Lung (tissue), 12 donors: Measurements from ENCODE around the gene EPB41L4A. TPM values are rescaled to one million over a fixed set of nuclear protein-coding genes. Genes with fewer than 3 reads are reported as not detected.

ENCODE experiments used
- ATAC-seq: fragments of 200-7000 bp; cut with Tn5 transposase; one replicate; pipeline ENCODE4 v1.9.1; 2020; ENCODE audit warnings: moderate number of reproducible peaks; ENCODE audit not compliant: insufficient read depth, low FRiP score
- DNase-seq, 3 donors: peaks; one replicate each; pipeline ENCODE4 v3.0.0-alpha.2; 2013 to 2017
- H3K27ac ChIP-seq, 2 donors: one replicate each; pipeline ENCODE4 v1.5.1; 2013; ENCODE audit warnings: mild to moderate bottlenecking in 2 of 2, moderate library complexity in 2 of 2, control low read depth in 1 of 2, inconsistent platforms in 1 of 2, low read depth in 1 of 2, low read length in 1 of 2
- H3K27me3 ChIP-seq, 3 donors: one replicate each; pipeline ENCODE4 v1.5.1; 2013; ENCODE audit warnings: low read length in 2 of 3; ENCODE audit not compliant: control insufficient read depth in 3 of 3, insufficient read depth in 3 of 3
- H3K36me3 ChIP-seq, 4 donors: one replicate each; pipeline ENCODE4 v1.5.1; 2013; ENCODE audit warnings: low read length in 4 of 4, mild to moderate bottlenecking in 1 of 4, moderate library complexity in 1 of 4; ENCODE audit not compliant: control insufficient read depth in 4 of 4, insufficient read depth in 4 of 4
- H3K4me1 ChIP-seq, 5 donors: one replicate each; pipeline ENCODE4 v1.5.1; 2013; ENCODE audit warnings: low read length in 5 of 5, mild to moderate bottlenecking in 2 of 5, moderate library complexity in 1 of 5; ENCODE audit not compliant: control insufficient read depth in 5 of 5, insufficient read depth in 5 of 5
- H3K4me3 ChIP-seq: one replicate; pipeline ENCODE4 v1.5.1; 2013; ENCODE audit warnings: mild to moderate bottlenecking, control low read depth, moderate library complexity
- H3K9ac ChIP-seq, 2 donors: one replicate each; pipeline ENCODE4 v1.5.1; 2013; ENCODE audit warnings: low read length in 2 of 2, control low read depth in 1 of 2; ENCODE audit not compliant: insufficient read depth in 1 of 2
- H3K9me3 ChIP-seq, 4 donors: one replicate each; pipeline ENCODE4 v1.5.1; 2013; ENCODE audit warnings: low read length in 3 of 4, mild to moderate bottlenecking in 1 of 4, moderate library complexity in 1 of 4; ENCODE audit not compliant: control insufficient read depth in 4 of 4, insufficient read depth in 3 of 4
- CTCF ChIP-seq: IDR thresholded peaks from 2 replicates; pipeline ENCODE4 v1.5.1; 2012; ENCODE audit warnings: mild to moderate bottlenecking; ENCODE audit errors: control extremely low read depth, extremely low read depth
- WGBS, 2 donors: extraction: QIAGEN DNeasy Blood & Tissue Kit; methylation state at CpG; one replicate each; pipeline ENCODE4 v1.1.7; 2013; 5-methylcytosine and 5-hydroxymethylcytosine counted together
- polyA plus RNA-seq, 2 donors: library from polyadenylated mRNA; stranded (reverse); fragments of 200-250 nt; gene quantifications; one replicate each; pipeline ENCODE4 v1.2.1, GENCODE V29; 2013
- total RNA-seq, 2 donors: library from RNA; depleted of rRNA in 1 of 2; stranded (reverse); fragments of >200 nt in 1 of 2; gene quantifications; one replicate each; pipeline ENCODE4 v1.2.1, GENCODE V29; 2014 to 2021
- donor health status: control.
- donor health status: control.
- donor health status: Bipolar disorder and iron deficiency.
- donor health status: healthy.
- donor health status: DM: yes; HTN: yes; CAD: no.

The EPB41L4A gene
- total and polyA plus RNA-seq, 4 donors: 4.6 to 44.5 (median 14.9) TPM

GRCh38 chr5:112390327-112390726 is 28.8 kb downstream of the EPB41L4A start:
- peak in 2 of 3 donors; percentile 44 to 64 for DNase-seq
- no peak overlapping the region for H3K9ac ChIP-seq
- no peaks in the 10 kb centered on the region for H3K36me3 ChIP-seq
- H3K27me3 ChIP-seq: no peaks in the 10 kb centered on the region
- peak; percentile 82 for ATAC-seq
- H3K4me3 ChIP-seq: no peak overlapping the region
- H3K4me1 ChIP-seq: peaks cover 0 to 6% (median 0%) of the 10 kb centered on the region in 5 donors
- WGBS, 2 donors: 66 to 83% methylated on average over 8 of the region's 8 CpGs
- H3K27ac ChIP-seq: no peak overlapping the region
- no peaks in the 10 kb centered on the region for H3K9me3 ChIP-seq
- TF ChIP-seq CTCF: no peak

- Histone ChIP-seq H3K27ac (no peak overlapping the region), H3K9me3 (no peaks in the 10 kb centered on the region), H3K36me3 (no peaks in the 10 kb centered on the region), H3K4me1 (peaks cover 0 to 8% (median 0%) of the 10 kb centered on the region in 5 donors), H3K9ac (no peak overlapping the region), H3K4me3 (no peak overlapping the region), H3K27me3 (no peaks in the 10 kb centered on the region)
- 95 to 96% methylated on average over 3 of the region's 3 CpGs for WGBS, 2 donors
- DNase-seq (no peak), ATAC-seq (no peak)
- TF ChIP-seq CTCF: no peak
These were observed 30.3 kb downstream of the EPB41L4A start for GRCh38 chr5:112388739-112389138.

- H3K36me3 ChIP-seq: no peaks in the 10 kb centered on the region
- DNase-seq (no peak), ATAC-seq (no peak)
- WGBS, 2 donors: 82 to 87% methylated on average over 4 of the region's 4 CpGs
- no peak overlapping the region for H3K4me3 ChIP-seq
- H3K27ac ChIP-seq: no peak overlapping the region
- no peak overlapping the region for H3K9ac ChIP-seq
- peaks cover 0 to 8% (median 0%) of the 10 kb centered on the region in 5 donors for H3K4me1 ChIP-seq
- no peaks in the 10 kb centered on the region for H3K9me3 ChIP-seq
- TF ChIP-seq CTCF: no peak
- no peaks in the 10 kb centered on the region for H3K27me3 ChIP-seq
These were observed 31.0 kb downstream of the EPB41L4A start for GRCh38 chr5:112388074-112388473.

GRCh38 chr5:112386766-112387165 is 32.3 kb downstream of the EPB41L4A start:
- H3K4me1 ChIP-seq: peaks cover 0 to 11% (median 0%) of the 10 kb centered on the region in 5 donors
- 86 to 90% methylated on average over 5 of the region's 5 CpGs for WGBS, 2 donors
- no peak for TF ChIP-seq CTCF
- ATAC-seq (no peak), DNase-seq (no peak)
- H3K36me3 ChIP-seq: no peaks in the 10 kb centered on the region
- H3K4me3 ChIP-seq: no peak overlapping the region
- no peaks in the 10 kb centered on the region for H3K27me3 ChIP-seq
- H3K9ac ChIP-seq: no peak overlapping the region
- no peaks in the 10 kb centered on the region for H3K9me3 ChIP-seq
- no peak overlapping the region for H3K27ac ChIP-seq
